GM12878 (cell line): ENCODE data around the gene NXPE2. TPM values are rescaled to one million over a fixed set of nuclear protein-coding genes. Genes with fewer than 3 reads are reported as not detected.

Experiments used
- ATAC-seq: fragments of 200-7000 bp; cut with Tn5 transposase; 3 replicates; pipeline ENCODE4 v1.9.1; 2020; ENCODE audit warnings: mild to moderate bottlenecking, moderate library complexity
- BruUV-seq: library from RNA; stranded (reverse); fragments of 400-500 nt; replicated peaks from 2 replicates; lab custom pipeline; 2021; lab: Mats Ljungman, UMichigan
- CTCF ChIA-PET: fragments of 300-600 bp; sonication (Branson Sonifier 250); formaldehyde crosslinking; extraction: SDS; loops from one replicate; lab custom pipeline; 2021; ENCODE audit warnings: inconsistent platforms; lab: Yijun Ruan, JAX
- POLR2A ChIA-PET: fragments of 350-600 bp; formaldehyde crosslinking; extraction: SDS; loops from one replicate; lab custom pipeline; 2021; ENCODE audit warnings: inconsistent platforms; lab: Charles Lee
- RAD21 ChIA-PET: fragments of 300-600 bp; sonication (Branson Sonifier 250); formaldehyde crosslinking; loops from one replicate; lab custom pipeline; 2023; ENCODE audit warnings: antibody characterized with exemption; ENCODE audit not compliant: unreplicated experiment; lab: Charles Lee
- SMC1A ChIA-PET: fragments of 300-600 bp; sonication (Branson Sonifier 250); formaldehyde crosslinking; loops from one replicate; lab custom pipeline; 2023; ENCODE audit not compliant: unreplicated experiment, uncharacterized antibody; lab: Charles Lee
- DNase-seq: peaks from one replicate; pipeline ENCODE4 v3.0.0-alpha.2; 2011; ENCODE audit warnings: low read depth, low spot score
- FAIRE-seq: peaks from 3 replicates; lab custom pipeline; 2011; peaks lifted over from hg19 to GRCh38; lab: Jason Lieb, UNC
- H2AFZ ChIP-seq: 2 replicates; pipeline ENCODE4 v1.6.0; 2011; ENCODE audit warnings: low read depth, low read length, control low read depth; ENCODE audit not compliant: control insufficient read depth
- H3K27ac ChIP-seq: 2 replicates; pipeline ENCODE4 v1.5.1; 2011; ENCODE audit warnings: control low read depth; ENCODE audit not compliant: control insufficient read depth, insufficient read depth
- H3K27me3 ChIP-seq, 2 experiments: replicated peaks in 1 of 2; 2 replicates each; pipeline versions ENCODE4 v1.6.0 to v1.6.1; 2011; ENCODE audit warnings: low read length in 1 of 2; ENCODE audit not compliant: control insufficient read depth in 2 of 2, insufficient read depth in 2 of 2
- H3K36me3 ChIP-seq, 2 experiments: 2 replicates each; pipeline ENCODE4 v1.5.1; 2011; ENCODE audit warnings: low read length in 1 of 2; ENCODE audit not compliant: control insufficient read depth in 2 of 2, insufficient read depth in 2 of 2
- H3K4me1 ChIP-seq: 2 replicates; pipeline ENCODE4 v1.6.1; 2011; ENCODE audit warnings: mild to moderate bottlenecking, low read length, moderate library complexity, mixed read lengths; ENCODE audit not compliant: control insufficient read depth, insufficient read depth
- H3K4me2 ChIP-seq: 2 replicates; pipeline ENCODE4 v1.6.0; 2011; ENCODE audit warnings: control low read depth; ENCODE audit not compliant: control insufficient read depth, insufficient read depth
- H3K4me3 ChIP-seq: fragments of 200-600 bp; sonication (generic); 2 replicates; pipeline ENCODE4 v1.5.1; 2016
- H3K79me2 ChIP-seq: 2 replicates; pipeline ENCODE4 v1.6.0; 2011; ENCODE audit warnings: low read length; ENCODE audit not compliant: control insufficient read depth, insufficient read depth
- H3K9ac ChIP-seq: 2 replicates; pipeline ENCODE4 v1.8.0; 2011; ENCODE audit warnings: low read length, control low read depth, mixed read lengths; ENCODE audit not compliant: control insufficient read depth, insufficient read depth
- H3K9me3 ChIP-seq: replicated peaks from 3 replicates; pipeline ENCODE4 v1.5.1; 2011; ENCODE audit warnings: mild to moderate bottlenecking, low read length; ENCODE audit not compliant: control insufficient read depth, insufficient read depth
- H4K20me1 ChIP-seq: 2 replicates; pipeline ENCODE4 v1.6.0; 2011; ENCODE audit not compliant: control insufficient read depth, insufficient read depth
- BCL11A ChIP-seq: IDR thresholded peaks from 2 replicates; pipeline ENCODE4 v1.6.1; 2011; ENCODE audit warnings: low read depth, low read length
- BRCA1 ChIP-seq: IDR thresholded peaks from 2 replicates; pipeline ENCODE4 v1.6.1; 2011; ENCODE audit warnings: low read depth, low read length, improper control_type of control experiment
- CEBPB ChIP-seq, 2 experiments: fragments of 150-350 bp in 1 of 2; IDR thresholded peaks; 2 replicates each; pipeline ENCODE4 v1.6.1; 2012 to 2014; ENCODE audit warnings: low read depth in 2 of 2, low read length in 2 of 2, borderline replicate concordance in 1 of 2, inconsistent platforms in 1 of 2
- CHD1 ChIP-seq: IDR thresholded peaks from 2 replicates; pipeline ENCODE4 v1.6.1; 2012; ENCODE audit warnings: low read depth, low read length, improper control_type of control experiment
- CREB1 ChIP-seq: IDR thresholded peaks from 2 replicates; pipeline ENCODE4 v1.6.1; 2012; ENCODE audit warnings: low read depth, mild to moderate bottlenecking, inconsistent platforms
- FOS ChIP-seq: IDR thresholded peaks from 3 replicates; pipeline ENCODE4 v1.6.1; 2011; ENCODE audit warnings: borderline replicate concordance; ENCODE audit not compliant: insufficient read length; ENCODE audit errors: extremely low read depth
- JUND ChIP-seq: IDR thresholded peaks from 2 replicates; pipeline ENCODE4 v1.6.1; 2012; ENCODE audit warnings: low read depth, mild to moderate bottlenecking, low read length, improper control_type of control experiment, moderate library complexity
- MEF2A ChIP-seq: IDR thresholded peaks from 2 replicates; pipeline ENCODE4 v1.6.1; 2011; ENCODE audit warnings: low read depth, mild to moderate bottlenecking, low read length, moderate library complexity; ENCODE audit not compliant: insufficient read depth
- MXI1 ChIP-seq: fragments of 150-350 bp; IDR thresholded peaks from 2 replicates; pipeline ENCODE4 v1.6.1; 2011; ENCODE audit warnings: low read depth, mild to moderate bottlenecking, inconsistent platforms, low read length, improper control_type of control experiment
- NFYB ChIP-seq: IDR thresholded peaks from 2 replicates; pipeline ENCODE4 v1.6.1; 2011; ENCODE audit warnings: low read depth, mild to moderate bottlenecking, low read length, improper control_type of control experiment, moderate library complexity; ENCODE audit not compliant: insufficient read depth
- NR2F1 ChIP-seq: fragments of 450-650 bp; conservative IDR thresholded peaks from 2 replicates; pipeline ENCODE4 v1.6.1; 2017; ENCODE audit warnings: mild to moderate bottlenecking
- NRF1 ChIP-seq: conservative IDR thresholded peaks from 2 replicates; pipeline ENCODE4 v1.6.1; 2011; ENCODE audit warnings: mild to moderate bottlenecking, low read depth, low read length, improper control_type of control experiment
- SMAD1 ChIP-seq: fragments of 450-650 bp; IDR thresholded peaks from 2 replicates; pipeline ENCODE4 v1.6.1; 2018; ENCODE audit warnings: mild to moderate bottlenecking, low read depth; ENCODE audit not compliant: partially characterized antibody
- SREBF1 ChIP-seq: IDR thresholded peaks from 2 replicates; pipeline ENCODE4 v1.6.1; 2012; ENCODE audit warnings: mild to moderate bottlenecking, low read length
- TAF1 ChIP-seq: IDR thresholded peaks from 2 replicates; pipeline ENCODE4 v1.6.1; 2011; ENCODE audit warnings: mild to moderate bottlenecking, low read depth, low read length, borderline replicate concordance
- YY1 ChIP-seq: IDR thresholded peaks from 2 replicates; pipeline ENCODE4 v1.6.1; 2011; ENCODE audit warnings: low read depth, mild to moderate bottlenecking, low read length
- WGBS: methylation state at CpG from one replicate; pipeline ENCODE4 v1.1.6; 2016; ENCODE audit warnings: low lambda C conversion rate; ENCODE audit not compliant: insufficient replicate concordance, insufficient coverage; ENCODE audit errors: missing lambda C conversion rate; 5-methylcytosine and 5-hydroxymethylcytosine counted together
- in situ Hi-C: fragments of 300-500 bp; cut with MboI; formaldehyde crosslinking; loops from 9 replicates; pipeline ENCODE4 v1.14.3; 2018; ENCODE audit warnings: mixed read lengths
- intact Hi-C: fragments of 100-400 bp; cut with micrococcal nuclease; formaldehyde crosslinking; loops from one replicate; pipeline ENCODE4 v1.14.2; 2022; ENCODE audit not compliant: unreplicated experiment
- polyA plus RNA-seq, 11 experiments: library from polyadenylated mRNA; depleted of rRNA in 4 of 11; unstranded in 6 of 11; stranded (reverse) in 5 of 11; fragments of >200 nt; fragmentation: Nextera tagmentation in 4 of 11; fragmentation: Illumina TruSeq in 1 of 11; extraction: Ambion mirVana in 4 of 11; extraction: Trizol in 1 of 11; gene quantifications; 1 replicate in 1 of 11; 2 replicates in 10 of 11; pipeline versions ENCODE4 v1.2.1 to v1.2.3, GENCODE V29; 2011 to 2016; ENCODE audit warnings: inconsistent platforms in 2 of 11, missing spikeins in 2 of 11, low read depth in 1 of 11
- total RNA-seq, 4 experiments: library from RNA; depleted of rRNA in 3 of 4; stranded (reverse); fragments of >200 nt in 3 of 4; fragmentation: Illumina TruSeq in 1 of 4; extraction: Trizol in 1 of 4; gene quantifications; 2 replicates each; pipeline versions ENCODE4 v1.2.1 to v1.2.3, GENCODE V29; 2013 to 2021
- TF ChIP-seq, protein P1 (sequence below): IDR thresholded peaks from 2 replicates; pipeline ENCODE4 v1.6.1; 2012; ENCODE audit warnings: low read depth, low read length, improper control_type of control experiment

The NXPE2 gene
- total and polyA plus RNA-seq, 10 of the 15 experiments (the other 5 are each of a cell fraction or from before 2014, with no cell fraction given): not detected

DNA sequence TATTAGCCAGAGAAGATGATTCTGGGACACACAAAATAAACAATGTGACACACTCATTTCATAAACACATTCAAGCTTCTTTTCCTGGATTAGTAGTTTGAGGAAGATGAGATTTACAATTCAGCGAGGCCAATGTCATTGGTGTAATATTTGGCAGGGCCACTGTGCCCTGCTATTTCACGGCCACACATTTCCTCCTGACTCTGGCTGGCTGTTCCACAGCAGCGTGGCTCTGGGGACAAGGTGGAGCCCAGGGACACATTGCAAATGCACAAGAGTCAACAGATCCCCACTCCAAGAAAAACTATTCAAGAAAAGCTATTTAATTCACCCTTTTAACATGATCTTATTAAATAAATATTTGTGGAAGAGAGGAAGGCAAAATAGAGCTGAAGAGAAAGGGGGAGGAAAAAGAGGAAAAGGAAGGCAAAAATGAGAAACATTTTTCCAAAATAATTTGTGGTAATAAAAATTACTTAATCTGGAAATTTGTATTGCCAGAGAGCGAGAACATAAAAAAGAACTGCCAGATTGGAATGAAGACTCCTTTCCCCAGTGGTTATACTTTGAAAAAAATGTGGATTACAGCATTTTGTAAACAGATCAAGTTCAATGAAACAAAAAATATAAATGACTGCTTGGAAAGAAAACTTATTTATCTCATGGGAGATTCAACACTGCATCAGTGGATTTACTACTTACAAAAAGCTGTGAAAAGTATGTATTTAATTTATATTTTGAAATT, 27.1 kb downstream of the NXPE2 start:
- in situ Hi-C loops (no loop called here), intact Hi-C loops (no loop called here)
- no TSS peak for BruUV-seq
- no peaks in the 10 kb centered on the region for H3K36me3 ChIP-seq
- ChIA-PET POLR2A (no interaction called here), RAD21 (no interaction called here), SMC1A (no interaction called here), CTCF (no interaction called here)
- no peak overlapping the region for H3K4me3 ChIP-seq
- FAIRE-seq: no peak
- no peak overlapping the region for H3K9ac ChIP-seq
- 0% methylated on average over 4 of the region's 4 CpGs for WGBS
- ATAC-seq: no peak
- DNase-seq: no peak
- H3K4me2 ChIP-seq: no peak overlapping the region
- H3K4me1 ChIP-seq: no peaks in the 10 kb centered on the region
- no peaks in the 10 kb centered on the region for H3K9me3 ChIP-seq
- no peaks in the 10 kb centered on the region for H3K27me3 ChIP-seq
- no peaks in the 10 kb centered on the region for H4K20me1 ChIP-seq
- TF ChIP-seq NR2F1: no peak
- TF ChIP-seq SMAD1: no peak
- TF ChIP-seq YY1: no peak
- no peak for TF ChIP-seq MXI1
- TF ChIP-seq, protein P1, sequence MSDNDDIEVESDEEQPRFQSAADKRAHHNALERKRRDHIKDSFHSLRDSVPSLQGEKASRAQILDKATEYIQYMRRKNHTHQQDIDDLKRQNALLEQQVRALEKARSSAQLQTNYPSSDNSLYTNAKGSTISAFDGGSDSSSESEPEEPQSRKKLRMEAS: no peak
- no peak for TF ChIP-seq CEBPB (IDR thresholded peaks at IDR 0.05; ENCODE audit: borderline replicate concordance in 1 of 2, low read depth in 2 of 2, low read length in 2 of 2)
- TF ChIP-seq FOS: no peak
- no peak for TF ChIP-seq JUND
- TF ChIP-seq NRF1: no peak
- no peak for TF ChIP-seq SREBF1
- TF ChIP-seq TAF1: no peak
- no peak for TF ChIP-seq CREB1
- TF ChIP-seq CHD1: no peak
- TF ChIP-seq BCL11A: no peak
- TF ChIP-seq MEF2A: no peak
- TF ChIP-seq BRCA1: no peak
- TF ChIP-seq NFYB: no peak
- no peak overlapping the region for H3K27ac ChIP-seq
- H3K79me2 ChIP-seq: no peaks in the 10 kb centered on the region
- no peak overlapping the region for H2AFZ ChIP-seq
